Testis (tissue), 2 donors: ENCODE results near the gene PPP1R14C.

Experiments
- CTCF ChIP-seq, 3 experiments: fragments of 450-650 bp in 2 of 3; fragments of 200-600 bp in 1 of 3; sonication (generic) in 1 of 3; IDR thresholded peaks; one replicate each; pipeline ENCODE4 v1.5.1; 2016 to 2019; ENCODE audit warnings: antibody characterized with exemption in 3 of 3, mild to moderate bottlenecking in 2 of 3, moderate library complexity in 1 of 3
- POLR2A ChIP-seq: fragments of 450-650 bp; IDR thresholded peaks from one replicate; pipeline ENCODE4 v1.6.1; 2017; ENCODE audit warnings: antibody characterized with exemption, mild to moderate bottlenecking, moderate library complexity

- no peak for TF ChIP-seq CTCF (IDR thresholded peaks at IDR 0.05)
- TF ChIP-seq POLR2A: no peak
Observed at GRCh38 chr6:150177259-150177951, 34.6 kb downstream of the PPP1R14C start.
